SK-N-MC (cell line): Measurements from ENCODE around the gene RAB21.

ENCODE experiments used
- EZH2 ChIP-seq: fragments of 200-600 bp; sonication (generic); IDR thresholded peaks from one replicate; pipeline ENCODE4 v1.6.1; 2017; ENCODE audit warnings: antibody characterized with exemption
- FOXP2 ChIP-seq: optimal IDR thresholded peaks from 2 replicates; pipeline ENCODE3; 2011; ENCODE audit warnings: mild to moderate bottlenecking, moderate library complexity; ENCODE audit not compliant: insufficient read depth; ENCODE audit errors: extremely low read length, control extremely low read depth
- POLR2AphosphoS5 ChIP-seq: IDR thresholded peaks from 2 replicates; pipeline ENCODE4 v1.6.1; 2012; ENCODE audit warnings: mild to moderate bottlenecking, low read depth, low read length, borderline replicate concordance

DNA sequence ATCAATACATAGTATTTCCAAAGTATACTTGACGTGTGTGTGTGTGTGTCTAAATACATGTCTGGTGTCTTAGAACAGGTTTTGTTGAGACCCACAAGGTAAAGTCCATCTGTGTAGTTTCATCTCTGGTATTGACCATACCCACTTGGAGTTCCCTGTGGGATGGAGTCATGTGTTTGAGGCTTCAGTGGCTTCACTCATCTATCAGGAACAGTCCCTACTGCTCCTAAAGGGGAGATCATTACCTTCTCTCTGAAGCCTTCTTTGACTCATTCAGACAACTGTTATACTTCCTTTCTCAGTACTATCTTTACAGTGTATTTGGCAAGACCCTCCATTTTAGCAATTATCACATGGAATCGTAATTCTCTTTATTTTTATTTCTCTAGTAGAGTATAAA, 14.2 kb downstream of the RAB21 start:
- TF ChIP-seq EZH2 (no peak), POLR2AphosphoS5 (no peak), FOXP2 (no peak)
